Suprapubic skin (tissue), 4 donors: ENCODE measurements around the gene RNF130.

Source experiments
- POLR2A ChIP-seq, 2 donors: fragments of 450-650 bp; IDR thresholded peaks; one replicate each; pipeline ENCODE4 v1.6.1; 2017; ENCODE audit warnings: antibody characterized with exemption in 2 of 2, mild to moderate bottlenecking in 2 of 2, moderate library complexity in 2 of 2
- POLR2AphosphoS5 ChIP-seq, 3 donors: sonication (generic); formaldehyde crosslinking; IDR thresholded peaks; one replicate each; pipeline ENCODE4 v1.6.1; 2017; ENCODE audit warnings: antibody characterized with exemption in 3 of 3
- TF ChIP-seq, protein P1 (sequence below), 2 donors: fragments of 200-600 bp in 1 of 2; fragments of 450-650 bp in 1 of 2; sonication (generic) in 1 of 2; IDR thresholded peaks; one replicate each; pipeline ENCODE4 v1.5.1; 2016 to 2019; ENCODE audit warnings: antibody characterized with exemption in 2 of 2, mild to moderate bottlenecking in 1 of 2, moderate library complexity in 1 of 2

GRCh38 chr5:179969110-179969509 lies 102.4 kb downstream of the RNF130 start:
- TF ChIP-seq POLR2A (IDR thresholded peaks at IDR 0.05) (no peak), POLR2AphosphoS5 (IDR thresholded peaks at IDR 0.05) (no peak)
- TF ChIP-seq, protein P1, sequence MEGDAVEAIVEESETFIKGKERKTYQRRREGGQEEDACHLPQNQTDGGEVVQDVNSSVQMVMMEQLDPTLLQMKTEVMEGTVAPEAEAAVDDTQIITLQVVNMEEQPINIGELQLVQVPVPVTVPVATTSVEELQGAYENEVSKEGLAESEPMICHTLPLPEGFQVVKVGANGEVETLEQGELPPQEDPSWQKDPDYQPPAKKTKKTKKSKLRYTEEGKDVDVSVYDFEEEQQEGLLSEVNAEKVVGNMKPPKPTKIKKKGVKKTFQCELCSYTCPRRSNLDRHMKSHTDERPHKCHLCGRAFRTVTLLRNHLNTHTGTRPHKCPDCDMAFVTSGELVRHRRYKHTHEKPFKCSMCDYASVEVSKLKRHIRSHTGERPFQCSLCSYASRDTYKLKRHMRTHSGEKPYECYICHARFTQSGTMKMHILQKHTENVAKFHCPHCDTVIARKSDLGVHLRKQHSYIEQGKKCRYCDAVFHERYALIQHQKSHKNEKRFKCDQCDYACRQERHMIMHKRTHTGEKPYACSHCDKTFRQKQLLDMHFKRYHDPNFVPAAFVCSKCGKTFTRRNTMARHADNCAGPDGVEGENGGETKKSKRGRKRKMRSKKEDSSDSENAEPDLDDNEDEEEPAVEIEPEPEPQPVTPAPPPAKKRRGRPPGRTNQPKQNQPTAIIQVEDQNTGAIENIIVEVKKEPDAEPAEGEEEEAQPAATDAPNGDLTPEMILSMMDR (IDR thresholded peaks at IDR 0.05) = no peak
